GM19099 (cell line): ENCODE measurements around the gene IMPDH1.

Experiments used
- POLR2A ChIP-seq: IDR thresholded peaks from 3 replicates; pipeline ENCODE4 v1.6.1; 2011; ENCODE audit warnings: low read depth; ENCODE audit not compliant: insufficient read length; ENCODE audit errors: extremely low read depth

The IMPDH1 gene

GRCh38 chr7:128417071-128417470 is 7.3 kb upstream of the IMPDH1 start:
- no peak for TF ChIP-seq POLR2A

- no peak for TF ChIP-seq POLR2A
These were observed 5.5 kb upstream of the IMPDH1 start for GRCh38 chr7:128415217-128415785.

GRCh38 chr7:128410451-128410753 is 620 bp upstream of the IMPDH1 start:
- TF ChIP-seq POLR2A, result no peak

- no peak for TF ChIP-seq POLR2A
These were observed 830 bp downstream of the IMPDH1 start for GRCh38 chr7:128408709-128409595.

GRCh38 chr7:128407751-128408708 is 1.8 kb downstream of the IMPDH1 start:
- no peak for TF ChIP-seq POLR2A

- TF ChIP-seq POLR2A, result no peak
These were observed 2.6 kb downstream of the IMPDH1 start for GRCh38 chr7:128407233-128407589.

GRCh38 chr7:128406314-128407232 is 3.2 kb downstream of the IMPDH1 start:
- TF ChIP-seq POLR2A, result no peak

- TF ChIP-seq POLR2A, result no peak
These were observed 4.1 kb downstream of the IMPDH1 start for GRCh38 chr7:128405471-128406313.

- no peak for TF ChIP-seq POLR2A
These were observed 4.8 kb downstream of the IMPDH1 start for GRCh38 chr7:128404886-128405470.

GRCh38 chr7:128404143-128404681 is 5.6 kb downstream of the IMPDH1 start:
- TF ChIP-seq POLR2A, result no peak

GRCh38 chr7:128403676-128404075 is 6.1 kb downstream of the IMPDH1 start:
- no peak for TF ChIP-seq POLR2A

GRCh38 chr7:128402356-128402755 is 7.4 kb downstream of the IMPDH1 start:
- no peak for TF ChIP-seq POLR2A

GRCh38 chr7:128400566-128400965 is 9.2 kb downstream of the IMPDH1 start:
- no peak for TF ChIP-seq POLR2A
